ENCODE data around the gene UBE2M.

Gene UBE2M

DNA sequence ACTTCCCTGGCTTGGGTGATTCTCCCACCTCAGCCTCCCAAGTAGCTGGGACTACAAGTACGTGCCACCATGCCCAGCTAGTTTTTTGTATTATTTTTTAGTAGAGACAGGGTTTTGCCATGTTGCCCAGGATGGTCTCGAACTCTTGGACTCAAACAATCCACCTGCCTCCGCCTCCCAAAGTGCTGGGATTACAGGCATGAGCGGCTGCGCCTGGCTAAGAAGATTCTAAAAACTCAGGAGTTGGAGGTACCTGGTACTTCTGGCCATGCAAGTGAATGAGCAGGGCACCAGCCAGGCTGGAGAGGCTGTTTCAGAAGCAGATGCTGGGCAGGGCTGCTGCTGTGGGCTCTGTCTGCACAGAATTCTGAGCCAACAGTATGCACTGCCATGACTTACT lies 8.6 kb upstream of the UBE2M start:
- Histone ChIP-seq H3K36me3 (ENCODE audit: control insufficient read depth, insufficient read depth, low read length) (no peaks in the 10 kb centered on the region), H3K4me1 (ENCODE audit: control insufficient read depth, insufficient read depth, low read length) (peaks cover 20% of the 10 kb centered on the region), H3K27me3 (ENCODE audit: control insufficient read depth, insufficient read depth, low read length) (no peaks in the 10 kb centered on the region), H3K9me3 (ENCODE audit: control insufficient read depth, low read length) (no peaks in the 10 kb centered on the region), H3K4me3 (ENCODE audit: low read length) (no peak overlapping the region), H3K9ac (ENCODE audit: low read length) (no peak overlapping the region)

GRCh38 chr19:58563823-58564222 lies 5.4 kb upstream of the UBE2M start:
- H3K9ac ChIP-seq (ENCODE audit: low read length) = no peak overlapping the region
- H3K36me3 ChIP-seq (ENCODE audit: control insufficient read depth, insufficient read depth, low read length) = no peaks in the 10 kb centered on the region
- peaks cover 33% of the 10 kb centered on the region for H3K4me1 ChIP-seq (ENCODE audit: control insufficient read depth, insufficient read depth, low read length)
- H3K4me3 ChIP-seq (ENCODE audit: low read length) = no peak overlapping the region
- H3K27me3 ChIP-seq (ENCODE audit: control insufficient read depth, insufficient read depth, low read length) = no peaks in the 10 kb centered on the region
- H3K9me3 ChIP-seq (ENCODE audit: control insufficient read depth, low read length) = no peaks in the 10 kb centered on the region

DNA sequence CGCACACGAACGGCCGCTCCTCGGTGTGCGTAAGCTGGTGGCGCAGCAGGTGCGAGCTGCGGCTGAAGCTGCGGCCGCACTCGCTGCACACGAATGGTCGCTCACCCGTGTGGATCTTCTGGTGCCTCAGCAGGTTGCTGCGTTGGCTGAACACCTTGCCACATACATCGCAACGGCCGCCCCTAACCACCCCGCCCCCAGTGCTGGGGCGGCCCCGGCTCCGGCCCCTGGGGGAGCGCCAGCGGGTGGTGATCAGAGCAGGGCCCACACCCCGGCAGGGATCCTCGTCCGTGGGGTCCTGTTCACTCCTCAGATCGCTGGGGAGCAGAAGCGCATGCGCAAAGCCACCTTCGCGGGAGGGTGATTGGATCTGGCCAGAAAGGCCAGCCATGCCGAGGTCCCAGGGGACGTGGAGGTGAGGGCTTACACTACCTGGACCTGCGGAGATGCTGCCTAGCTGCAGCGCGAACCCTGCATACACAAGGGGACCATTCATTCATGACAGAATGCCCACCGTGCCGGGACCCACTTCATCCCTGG lies 4.7 kb upstream of the UBE2M start:
- Histone ChIP-seq H3K27me3 (ENCODE audit: control insufficient read depth, insufficient read depth, low read length) (no peaks in the 10 kb centered on the region), H3K4me3 (ENCODE audit: low read length) (peak overlapping the region; percentile 45), H3K36me3 (ENCODE audit: control insufficient read depth, insufficient read depth, low read length) (no peaks in the 10 kb centered on the region), H3K9me3 (ENCODE audit: control insufficient read depth, low read length) (no peaks in the 10 kb centered on the region), H3K9ac (ENCODE audit: low read length) (peak overlapping the region; percentile 23), H3K4me1 (ENCODE audit: control insufficient read depth, insufficient read depth, low read length) (peaks cover 33% of the 10 kb centered on the region)

DNA sequence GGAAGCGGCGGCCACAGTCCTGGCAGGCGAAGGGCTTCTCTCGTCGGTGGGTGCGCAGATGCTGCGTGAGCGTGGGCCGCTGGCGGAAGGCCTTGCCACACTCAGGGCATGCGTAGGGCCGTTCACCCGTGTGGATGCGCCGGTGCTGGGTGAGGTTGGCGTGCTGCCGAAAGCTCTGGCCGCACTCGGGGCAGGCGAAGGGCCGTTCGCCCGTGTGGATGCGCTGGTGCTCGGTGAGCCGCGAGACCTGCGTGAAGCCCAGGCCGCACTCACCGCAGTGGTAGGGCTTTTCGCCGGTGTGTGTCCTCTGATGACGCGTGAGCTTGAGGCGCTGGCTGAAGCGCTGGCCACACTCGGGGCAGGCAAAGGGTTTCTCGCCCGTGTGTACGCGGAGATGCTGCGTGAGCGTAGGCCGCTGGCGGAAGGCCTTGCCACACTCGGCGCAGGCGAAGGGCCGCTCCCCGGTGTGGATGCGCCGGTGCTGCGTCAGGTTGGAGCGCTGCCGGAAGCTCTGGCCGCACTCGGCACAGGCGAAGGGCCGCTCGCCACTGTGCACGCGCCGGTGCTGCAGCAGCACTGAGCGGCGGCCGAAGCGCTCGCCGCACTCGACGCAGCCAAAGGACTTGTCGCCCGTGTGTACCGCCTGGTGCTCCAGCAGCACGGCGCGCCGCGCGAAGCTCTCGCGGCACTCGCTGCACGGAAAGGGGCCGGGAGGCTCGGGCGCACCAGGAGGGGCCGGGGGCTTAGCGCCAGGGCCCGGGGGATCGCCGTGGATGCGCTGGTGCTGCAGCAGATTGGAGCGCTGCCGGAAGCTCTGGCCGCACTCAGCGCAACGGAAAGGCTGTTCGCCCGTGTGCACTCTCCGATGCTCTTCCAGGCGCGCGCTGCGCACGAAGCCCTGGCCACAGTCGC lies 4.0 kb upstream of the UBE2M start:
- Histone ChIP-seq H3K4me3 (ENCODE audit: low read length) (peak overlapping the region; percentile 45), H3K9ac (ENCODE audit: low read length) (peak overlapping the region; percentile 40), H3K36me3 (ENCODE audit: control insufficient read depth, insufficient read depth, low read length) (no peaks in the 10 kb centered on the region), H3K27me3 (ENCODE audit: control insufficient read depth, insufficient read depth, low read length) (no peaks in the 10 kb centered on the region), H3K4me1 (ENCODE audit: control insufficient read depth, insufficient read depth, low read length) (peaks cover 36% of the 10 kb centered on the region), H3K9me3 (ENCODE audit: control insufficient read depth, low read length) (no peaks in the 10 kb centered on the region)

DNA sequence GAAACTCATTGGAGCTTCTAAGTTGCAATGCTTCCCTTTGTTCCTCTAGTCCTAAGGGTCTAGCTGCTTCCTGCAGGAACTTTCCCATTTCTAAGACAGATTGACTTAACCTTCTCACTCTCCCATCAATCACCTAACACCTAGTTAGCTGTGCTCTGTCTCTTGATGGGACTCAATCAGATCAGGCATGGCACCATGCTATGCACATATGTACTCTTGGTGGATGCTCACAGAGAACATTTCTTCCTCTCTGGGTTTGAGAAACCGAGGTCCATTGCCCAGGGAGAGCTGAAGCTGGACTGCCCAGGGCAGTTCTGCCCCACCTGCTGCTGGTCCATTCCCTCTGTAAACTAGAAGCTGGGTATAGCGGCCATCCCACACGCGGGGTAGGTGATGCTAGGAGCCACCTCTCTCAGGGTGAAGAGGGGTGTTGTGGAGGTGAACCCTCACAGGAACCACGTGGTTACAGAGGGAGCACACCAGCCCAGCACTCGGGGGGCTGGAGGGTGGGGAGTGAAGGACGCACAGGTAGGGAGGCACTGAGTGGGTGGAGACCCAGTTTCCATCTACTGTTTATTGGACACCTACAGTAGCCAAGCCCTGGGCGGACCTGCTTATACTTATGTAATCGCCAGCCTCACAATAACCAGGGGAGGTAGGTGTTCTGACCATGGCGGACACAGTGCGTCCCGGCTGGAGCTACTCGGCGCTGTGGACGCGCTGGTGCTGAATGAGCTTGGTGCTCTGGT lies 3.1 kb upstream of the UBE2M start:
- peaks cover 44% of the 10 kb centered on the region for H3K4me1 ChIP-seq (ENCODE audit: control insufficient read depth, insufficient read depth, low read length)
- H3K9ac ChIP-seq (ENCODE audit: low read length) = peak overlapping the region; percentile 40
- no peaks in the 10 kb centered on the region for H3K27me3 ChIP-seq (ENCODE audit: control insufficient read depth, insufficient read depth, low read length)
- peak overlapping the region; percentile 12 for H3K4me3 ChIP-seq (ENCODE audit: low read length)
- H3K9me3 ChIP-seq (ENCODE audit: control insufficient read depth, low read length) = no peaks in the 10 kb centered on the region
- no peaks in the 10 kb centered on the region for H3K36me3 ChIP-seq (ENCODE audit: control insufficient read depth, insufficient read depth, low read length)

DNA sequence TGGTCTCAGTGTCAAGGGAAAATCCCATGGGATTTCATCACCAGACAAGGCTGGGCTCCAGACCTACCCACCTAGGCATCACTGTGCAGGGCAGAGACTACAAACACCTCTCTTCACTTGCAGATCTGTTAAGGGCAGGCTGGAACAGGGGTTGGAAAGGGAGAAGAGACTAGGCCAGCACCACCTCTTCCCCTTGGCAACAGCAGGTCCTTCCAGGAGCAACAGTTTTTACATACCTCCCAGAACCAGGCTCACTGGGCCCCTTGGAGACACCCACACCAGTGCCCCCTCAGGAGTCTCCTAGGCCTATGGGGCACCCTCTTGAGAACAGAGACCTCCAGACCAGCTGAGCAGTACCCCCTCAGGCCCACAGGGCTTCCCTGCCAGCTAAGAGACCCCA lies 2.5 kb upstream of the UBE2M start:
- H3K27me3 ChIP-seq (ENCODE audit: control insufficient read depth, insufficient read depth, low read length) = no peaks in the 10 kb centered on the region
- H3K4me3 ChIP-seq (ENCODE audit: low read length) = no peak overlapping the region
- no peak overlapping the region for H3K9ac ChIP-seq (ENCODE audit: low read length)
- peaks cover 44% of the 10 kb centered on the region for H3K4me1 ChIP-seq (ENCODE audit: control insufficient read depth, insufficient read depth, low read length)
- no peaks in the 10 kb centered on the region for H3K9me3 ChIP-seq (ENCODE audit: control insufficient read depth, low read length)
- H3K36me3 ChIP-seq (ENCODE audit: control insufficient read depth, insufficient read depth, low read length) = no peaks in the 10 kb centered on the region

DNA sequence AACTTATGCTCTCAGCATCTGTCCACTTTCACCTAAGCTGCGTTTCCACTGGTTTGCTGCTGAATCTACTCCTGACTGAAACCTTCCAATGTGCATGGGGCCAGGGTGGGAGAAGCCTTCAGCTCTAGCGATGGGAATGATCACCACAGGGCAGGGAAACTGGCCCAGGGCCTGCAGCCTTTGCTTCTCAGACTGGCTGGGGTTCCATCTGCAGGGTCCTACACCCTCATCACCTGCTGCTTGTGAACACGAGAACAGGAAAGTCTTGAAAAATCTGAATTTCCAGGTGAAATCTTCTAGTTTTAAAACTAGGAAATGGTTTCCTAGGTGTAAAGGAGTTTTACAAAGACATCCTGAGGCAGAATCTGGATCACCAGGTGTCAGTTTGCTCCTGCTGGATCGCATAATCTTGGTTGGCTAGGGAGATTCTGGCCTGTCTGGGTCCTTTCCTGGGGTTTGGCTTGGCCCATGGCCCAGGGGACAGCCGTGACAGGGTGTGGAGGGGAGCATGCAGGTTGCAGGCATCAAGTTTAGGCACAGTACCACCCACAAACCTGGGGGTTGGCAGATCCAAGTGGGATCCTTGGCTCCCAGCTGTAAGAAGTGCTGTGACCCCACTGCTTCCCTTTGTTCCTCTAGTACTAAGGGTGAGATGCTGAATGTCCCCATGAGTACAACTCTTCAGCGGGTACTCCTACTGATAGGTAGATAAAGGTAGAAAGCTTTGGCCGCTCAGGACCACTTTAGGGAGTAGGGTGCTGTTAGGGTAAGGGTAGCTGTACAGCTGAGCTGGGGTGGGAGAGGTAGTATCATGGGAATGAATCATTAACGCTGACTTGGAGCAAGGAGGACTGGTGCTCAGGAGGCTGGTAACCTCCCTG lies 1.8 kb upstream of the UBE2M start:
- Histone ChIP-seq H3K4me3 (ENCODE audit: low read length) (peak overlapping the region; percentile 72), H3K4me1 (ENCODE audit: control insufficient read depth, insufficient read depth, low read length) (peaks cover 47% of the 10 kb centered on the region), H3K9ac (ENCODE audit: low read length) (peak overlapping the region; percentile 94), H3K9me3 (ENCODE audit: control insufficient read depth, low read length) (no peaks in the 10 kb centered on the region), H3K27me3 (ENCODE audit: control insufficient read depth, insufficient read depth, low read length) (no peaks in the 10 kb centered on the region), H3K36me3 (ENCODE audit: control insufficient read depth, insufficient read depth, low read length) (no peaks in the 10 kb centered on the region)

GRCh38 chr19:58559275-58560006 lies 1.0 kb upstream of the UBE2M start:
- Histone ChIP-seq H3K9ac (ENCODE audit: low read length) (peak overlapping the region; percentile 94), H3K27me3 (ENCODE audit: control insufficient read depth, insufficient read depth, low read length) (no peaks in the 10 kb centered on the region), H3K4me3 (ENCODE audit: low read length) (peak overlapping the region; percentile 72), H3K36me3 (ENCODE audit: control insufficient read depth, insufficient read depth, low read length) (no peaks in the 10 kb centered on the region), H3K4me1 (ENCODE audit: control insufficient read depth, insufficient read depth, low read length) (peaks cover 51% of the 10 kb centered on the region), H3K9me3 (ENCODE audit: control insufficient read depth, low read length) (no peaks in the 10 kb centered on the region)

DNA sequence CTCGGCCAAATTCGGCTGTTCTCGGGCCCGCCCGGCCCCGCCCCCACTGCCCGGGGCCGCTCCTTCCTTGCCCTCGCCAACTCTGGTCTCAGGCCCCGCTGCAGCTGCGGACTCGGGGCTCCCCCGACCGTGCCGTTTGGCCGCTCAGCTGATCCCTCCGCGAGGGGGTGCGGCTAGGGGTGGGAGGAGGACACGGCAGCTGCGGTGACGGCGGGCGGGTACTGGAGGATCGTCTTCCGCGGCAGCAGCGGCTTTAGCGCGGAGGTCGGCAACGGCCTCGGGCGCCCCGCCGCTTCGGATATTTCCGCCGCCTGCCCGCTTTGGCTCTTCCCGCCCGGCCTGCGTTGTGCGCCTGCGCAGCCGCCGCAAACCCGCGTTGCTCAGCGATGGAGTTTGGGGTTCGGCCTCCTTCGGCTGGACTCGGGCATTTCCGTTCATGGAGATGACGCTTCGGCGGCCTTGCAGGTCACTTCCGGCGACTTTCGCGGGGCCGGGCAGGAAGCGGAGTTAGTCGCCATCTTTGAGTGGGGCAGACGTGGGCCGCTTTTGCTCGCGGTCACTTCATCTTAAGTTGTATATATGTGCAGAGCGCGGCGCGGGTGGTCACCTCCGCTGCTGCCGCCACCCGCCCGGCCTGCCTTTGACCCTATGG lies 338 bp upstream of the UBE2M start:
- H3K36me3 ChIP-seq (ENCODE audit: control insufficient read depth, insufficient read depth, low read length) = no peaks in the 10 kb centered on the region
- no peaks in the 10 kb centered on the region for H3K9me3 ChIP-seq (ENCODE audit: control insufficient read depth, low read length)
- peak overlapping the region; percentile 72 for H3K4me3 ChIP-seq (ENCODE audit: low read length)
- H3K4me1 ChIP-seq (ENCODE audit: control insufficient read depth, insufficient read depth, low read length) = peaks cover 56% of the 10 kb centered on the region
- peak overlapping the region; percentile 94 for H3K9ac ChIP-seq (ENCODE audit: low read length)
- H3K27me3 ChIP-seq (ENCODE audit: control insufficient read depth, insufficient read depth, low read length) = no peaks in the 10 kb centered on the region

GRCh38 chr19:58557221-58558065 lies 968 bp downstream of the UBE2M start:
- Histone ChIP-seq H3K4me3 (ENCODE audit: low read length) (peak overlapping the region; percentile 80), H3K9me3 (ENCODE audit: control insufficient read depth, low read length) (no peaks in the 10 kb centered on the region), H3K4me1 (ENCODE audit: control insufficient read depth, insufficient read depth, low read length) (peaks cover 44% of the 10 kb centered on the region), H3K27me3 (ENCODE audit: control insufficient read depth, insufficient read depth, low read length) (no peaks in the 10 kb centered on the region), H3K9ac (ENCODE audit: low read length) (peak overlapping the region; percentile 93), H3K36me3 (ENCODE audit: control insufficient read depth, insufficient read depth, low read length) (peaks cover under 1% of the 10 kb centered on the region)
